ENCODE results near the gene RGL3.
"Not testable (repeated sequence)": the region's sequence is repeated elsewhere in the genome, so short reads cannot be mapped to it uniquely, and the experiment has no call there.

The RGL3 gene, protein sequence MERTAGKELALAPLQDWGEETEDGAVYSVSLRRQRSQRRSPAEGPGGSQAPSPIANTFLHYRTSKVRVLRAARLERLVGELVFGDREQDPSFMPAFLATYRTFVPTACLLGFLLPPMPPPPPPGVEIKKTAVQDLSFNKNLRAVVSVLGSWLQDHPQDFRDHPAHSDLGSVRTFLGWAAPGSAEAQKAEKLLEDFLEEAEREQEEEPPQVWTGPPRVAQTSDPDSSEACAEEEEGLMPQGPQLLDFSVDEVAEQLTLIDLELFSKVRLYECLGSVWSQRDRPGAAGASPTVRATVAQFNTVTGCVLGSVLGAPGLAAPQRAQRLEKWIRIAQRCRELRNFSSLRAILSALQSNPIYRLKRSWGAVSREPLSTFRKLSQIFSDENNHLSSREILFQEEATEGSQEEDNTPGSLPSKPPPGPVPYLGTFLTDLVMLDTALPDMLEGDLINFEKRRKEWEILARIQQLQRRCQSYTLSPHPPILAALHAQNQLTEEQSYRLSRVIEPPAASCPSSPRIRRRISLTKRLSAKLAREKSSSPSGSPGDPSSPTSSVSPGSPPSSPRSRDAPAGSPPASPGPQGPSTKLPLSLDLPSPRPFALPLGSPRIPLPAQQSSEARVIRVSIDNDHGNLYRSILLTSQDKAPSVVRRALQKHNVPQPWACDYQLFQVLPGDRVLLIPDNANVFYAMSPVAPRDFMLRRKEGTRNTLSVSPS

GRCh38 chr19:11418549-11419506 is at the start of gene RGL3:
Gene RGL3 (minus strand): TSS chr19:11419314. CDS start chr19:11419278, 36 bp downstream.
- DNase-seq (ENCODE audit: low spot score), result peak; percentile 75

DNA sequence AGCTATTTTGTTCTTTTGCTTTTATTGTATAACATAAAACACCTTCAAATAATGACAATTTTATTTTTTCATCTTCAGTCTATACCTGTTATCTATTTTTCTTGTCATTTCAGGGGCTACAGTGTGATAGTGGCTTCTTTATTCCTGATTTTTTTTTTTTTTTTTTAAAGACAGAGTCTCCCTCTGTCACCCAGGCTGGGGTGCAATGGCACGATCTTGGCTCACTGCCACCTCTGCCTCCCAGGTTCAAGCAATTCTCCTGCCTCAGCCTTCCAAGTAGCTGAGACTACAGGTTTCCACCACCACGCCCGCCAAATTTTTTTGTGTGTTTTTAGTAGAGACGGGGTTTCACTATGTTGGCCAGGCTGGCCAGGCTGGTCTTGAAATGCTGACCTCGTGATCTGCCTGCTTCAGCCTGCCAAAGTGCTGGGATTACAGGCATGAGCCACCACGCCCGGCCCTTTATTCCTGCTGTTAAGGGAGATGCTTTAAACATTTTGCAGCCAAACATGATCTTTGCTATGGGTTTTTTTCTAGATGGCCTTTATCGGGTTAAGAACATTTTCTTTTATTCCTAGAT is 49.2 kb upstream of the RGL3 start:
- DNase-seq (ENCODE audit: low spot score), result not testable (repeated sequence)

GRCh38 chr19:11465600-11465999 is 46.5 kb upstream of the RGL3 start:
- peak; percentile 61 for DNase-seq (ENCODE audit: low spot score)

DNA sequence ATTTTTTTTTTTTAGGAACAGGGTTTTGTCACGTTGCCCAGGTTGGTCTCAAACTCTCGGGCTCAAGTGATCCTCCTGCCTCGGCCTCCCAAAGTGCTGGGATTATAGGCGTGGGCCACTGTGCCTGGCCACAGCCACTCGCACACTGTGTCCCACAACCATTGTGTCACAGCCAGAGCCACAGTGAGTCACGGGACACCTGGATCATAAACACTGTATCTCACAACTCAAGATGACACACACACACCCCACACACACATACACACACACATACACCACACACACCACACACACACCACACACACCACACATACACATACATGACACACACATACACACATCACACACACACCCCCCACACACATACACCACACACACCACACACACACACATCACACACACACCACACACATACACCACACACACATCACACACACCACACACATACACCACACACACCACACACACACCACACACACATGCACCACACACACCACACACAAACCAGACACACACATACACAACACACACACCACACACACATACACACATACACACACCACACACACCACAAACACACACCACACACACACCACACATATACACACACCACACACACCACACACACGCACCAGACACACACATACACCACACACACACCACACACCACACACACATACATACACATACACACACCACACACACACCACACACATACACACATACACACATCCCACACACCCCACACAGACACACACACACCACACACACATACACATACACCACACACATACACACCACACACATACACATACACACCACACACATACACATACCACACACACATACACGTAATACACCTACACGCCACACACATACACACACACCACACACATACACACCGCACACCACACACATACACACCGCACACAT is 45.5 kb upstream of the RGL3 start:
- DNase-seq (ENCODE audit: low spot score), result no peak

DNA sequence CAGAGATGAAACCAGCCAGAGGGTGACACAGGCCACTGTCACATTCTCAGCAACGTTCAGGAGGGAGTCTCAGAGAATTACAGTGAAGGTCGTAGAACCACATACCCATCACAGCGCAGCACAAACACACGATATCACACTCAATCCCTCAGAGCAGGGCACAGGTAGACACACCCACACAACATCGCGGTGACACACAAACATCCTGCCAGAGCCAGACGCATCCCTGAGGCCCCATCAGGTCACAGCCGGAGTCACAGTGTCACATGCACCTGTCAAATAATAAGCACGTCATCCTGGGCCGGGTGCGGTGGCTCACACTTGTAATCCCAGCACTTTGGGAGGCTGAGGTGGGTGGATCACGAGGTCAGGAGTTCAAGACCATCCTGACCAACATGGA is 44.3 kb upstream of the RGL3 start:
- DNase-seq (ENCODE audit: low spot score), result peak; percentile 3

DNA sequence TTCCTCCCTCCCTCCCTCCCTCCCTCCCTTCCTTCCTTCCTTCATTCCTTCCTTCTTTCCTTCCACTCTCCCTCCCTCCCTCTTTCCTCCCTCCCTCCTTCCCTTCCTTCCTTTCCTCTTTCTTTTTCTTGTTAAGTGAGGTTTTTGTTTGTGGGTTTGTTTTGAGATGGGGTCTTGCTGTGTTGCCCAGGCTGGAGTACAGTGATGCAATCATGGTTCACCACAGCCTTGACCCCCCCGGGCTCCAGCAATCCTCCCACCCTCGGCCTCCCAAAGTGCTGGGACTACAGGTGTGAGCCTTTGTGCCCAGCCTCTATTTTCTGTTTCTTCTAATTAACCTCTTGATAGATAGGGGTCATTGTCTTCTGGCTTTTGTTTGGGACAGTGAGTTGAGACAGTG is 42.3 kb upstream of the RGL3 start:
- no peak for DNase-seq (ENCODE audit: low spot score)

GRCh38 chr19:11460207-11460606 is 41.1 kb upstream of the RGL3 start:
- peak; percentile 54 for DNase-seq (ENCODE audit: low spot score)

- not testable (repeated sequence) for DNase-seq (ENCODE audit: low spot score)
Measured at GRCh38 chr19:11458912-11459311, 39.8 kb upstream of the RGL3 start.

- no peak for DNase-seq (ENCODE audit: low spot score)
Measured at GRCh38 chr19:11458236-11458900, 39.3 kb upstream of the RGL3 start.

DNA sequence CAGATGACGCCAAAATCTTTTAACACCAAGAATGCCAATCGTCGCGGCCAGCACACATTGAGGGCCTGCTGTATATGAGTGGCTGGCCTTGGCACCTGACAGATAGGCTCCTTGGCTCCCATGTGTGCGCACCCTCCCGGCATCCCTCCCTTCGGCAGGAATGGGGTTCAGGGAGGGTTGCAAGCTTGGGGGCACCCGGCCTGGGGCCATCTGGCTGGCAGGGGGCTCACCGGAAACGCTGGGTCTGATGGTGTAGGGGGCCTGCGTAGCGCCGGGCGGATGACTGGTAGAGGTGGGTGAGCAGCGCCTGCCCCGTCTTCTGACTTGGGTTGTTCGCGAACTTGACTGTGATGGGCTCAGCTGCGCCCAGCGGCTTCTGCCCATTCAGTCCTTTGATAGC is 38.7 kb upstream of the RGL3 start:
- no peak for DNase-seq (ENCODE audit: low spot score)

DNA sequence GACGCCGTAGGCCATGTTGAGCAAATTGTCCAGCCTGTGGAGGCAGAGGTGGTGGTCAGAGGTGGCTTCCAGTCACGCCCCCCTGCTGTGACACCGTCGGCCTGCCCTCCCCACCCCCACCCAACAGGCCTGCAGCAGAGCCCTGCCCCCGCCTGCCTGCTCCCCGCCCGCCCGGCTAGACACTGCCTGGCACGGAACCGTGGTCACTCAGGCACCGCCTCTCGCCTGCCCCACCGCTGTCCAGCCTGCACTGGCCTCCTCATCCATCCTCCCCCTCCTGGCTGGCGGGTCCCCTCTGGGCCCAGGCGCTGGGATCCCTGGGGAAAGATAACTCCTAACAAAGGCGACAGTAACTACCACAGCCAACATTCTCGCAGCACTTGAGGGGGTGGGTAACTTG is 38.0 kb upstream of the RGL3 start:
- peak; percentile 58 for DNase-seq (ENCODE audit: low spot score)

GRCh38 chr19:11456659-11457058 is 37.5 kb upstream of the RGL3 start:
- DNase-seq (ENCODE audit: low spot score), result no peak

- DNase-seq (ENCODE audit: low spot score), result not testable (repeated sequence)
Measured at GRCh38 chr19:11455233-11455554, 36.1 kb upstream of the RGL3 start.

DNA sequence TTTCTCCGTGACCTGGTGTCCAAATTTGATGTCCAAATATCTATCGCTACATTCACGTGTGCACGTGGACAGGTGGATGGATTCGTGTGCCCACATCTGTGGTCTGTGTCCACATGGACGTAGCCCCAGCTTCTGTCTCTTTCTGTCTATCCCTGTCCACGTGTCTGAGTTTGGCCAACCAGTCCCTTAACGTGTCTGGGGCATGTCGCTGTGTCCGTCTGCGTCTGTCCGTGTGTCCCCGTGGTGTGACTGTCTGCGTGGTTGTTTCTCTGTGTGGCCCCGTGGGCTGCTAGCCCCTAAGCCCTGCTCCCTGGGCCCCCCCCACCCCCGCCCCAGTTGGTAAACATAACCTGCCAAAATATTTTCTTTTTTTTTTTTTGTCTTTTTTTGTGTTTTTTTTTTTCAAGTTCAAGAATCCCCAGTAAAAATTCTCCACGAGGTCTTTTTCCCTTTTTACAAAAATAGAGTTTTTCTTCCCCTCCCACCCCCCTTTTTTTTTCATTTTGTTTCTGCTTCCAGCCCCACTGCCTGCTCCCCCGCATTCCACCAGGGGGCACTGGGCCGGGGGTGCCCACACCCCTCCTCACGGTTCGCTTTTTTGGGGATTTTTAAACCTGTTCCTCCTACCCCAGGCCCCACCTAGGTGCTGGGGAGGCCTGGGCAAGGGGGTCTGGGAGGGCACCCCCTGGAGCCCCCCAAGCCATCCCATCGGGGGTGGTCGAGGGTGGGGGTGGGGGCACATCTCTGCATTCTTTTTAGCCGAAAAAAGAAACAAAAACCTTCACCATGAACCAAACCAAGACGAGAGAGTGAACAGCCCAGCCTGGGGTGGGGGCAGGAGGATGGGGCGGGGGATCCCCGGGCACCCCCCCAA is 34.6 kb upstream of the RGL3 start:
- DNase-seq (ENCODE audit: low spot score), result peak; percentile 85

DNA sequence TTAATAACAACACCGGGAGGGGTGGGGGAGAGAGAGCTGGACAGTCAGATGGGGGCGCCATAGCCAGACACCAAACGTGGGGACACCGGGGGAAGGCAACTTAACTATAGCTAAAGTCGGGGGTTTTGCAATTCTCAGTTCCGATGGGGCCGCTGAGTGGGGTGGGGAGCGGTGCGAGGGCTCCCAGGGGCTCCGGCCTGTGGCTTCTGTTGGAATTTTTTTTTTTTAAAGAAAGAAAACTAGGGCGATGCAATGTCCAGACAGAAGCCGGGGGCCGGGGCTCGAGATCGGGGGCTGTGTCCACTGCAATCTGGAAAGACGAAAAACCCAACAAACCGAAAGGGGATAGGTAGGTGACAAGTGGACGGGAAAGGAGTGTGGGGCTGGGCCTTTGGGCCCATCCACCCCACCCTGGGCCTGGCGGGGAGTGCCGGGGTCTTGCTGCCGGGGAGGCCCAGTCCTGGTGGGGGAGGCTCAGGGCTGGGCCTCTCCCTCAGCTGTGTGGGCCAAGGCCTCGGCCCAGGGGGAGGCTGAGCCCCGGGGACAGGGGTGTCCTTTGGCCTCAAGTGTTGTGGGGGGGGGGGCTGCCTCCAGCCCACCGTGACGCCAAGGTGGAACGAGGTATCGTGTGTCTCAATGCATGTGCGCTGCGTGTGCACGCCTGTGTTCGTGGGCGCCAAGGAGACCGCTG is 33.7 kb upstream of the RGL3 start:
- no peak for DNase-seq (ENCODE audit: low spot score)

GRCh38 chr19:11451871-11452619 is 32.9 kb upstream of the RGL3 start:
- DNase-seq (ENCODE audit: low spot score), result no peak

- DNase-seq (ENCODE audit: low spot score), result peak; percentile 67
Measured at GRCh38 chr19:11451327-11451870, 32.3 kb upstream of the RGL3 start.

Measured in iPS-NIHi11 (cell line).